Stimulated activated CD8-positive, alpha-beta memory T cell treated with anti-CD3 and anti-CD28 coated beads, Interleukin-4, amount 100 ng/mL, for 48 hours (primary cell): Measurements from ENCODE around the gene FBXL13.
"Not testable (repeated sequence)": the region's sequence is repeated elsewhere in the genome, so short reads cannot be mapped to it uniquely, and the experiment has no call there.

ENCODE experiments used
- DNase-seq: peaks from one replicate; pipeline ENCODE4 v3.0.0-alpha.2; 2020

FBXL13 gene

DNA sequence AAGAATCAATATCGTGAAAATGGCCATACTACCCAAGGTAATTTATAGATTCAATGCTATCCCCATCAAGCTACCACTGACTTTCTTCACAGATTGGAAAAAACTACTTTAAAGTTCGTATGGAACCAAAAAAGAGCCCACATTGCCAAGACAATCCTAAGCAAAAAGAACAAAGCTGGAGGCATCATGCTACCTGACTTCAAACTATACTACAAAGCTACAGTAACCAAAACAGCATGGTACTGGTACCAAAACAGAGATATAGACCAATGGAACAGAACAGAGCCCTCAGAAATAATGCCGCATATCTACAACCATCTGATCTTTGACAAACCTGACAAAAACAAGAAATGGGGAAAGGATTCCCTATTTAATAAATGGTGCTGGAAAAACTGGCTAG lies 53.7 kb downstream of the FBXL13 start:
- not testable (repeated sequence) for DNase-seq

GRCh38 chr7:103018295-103018694 lies 56.3 kb downstream of the FBXL13 start:
- not testable (repeated sequence) for DNase-seq

DNA sequence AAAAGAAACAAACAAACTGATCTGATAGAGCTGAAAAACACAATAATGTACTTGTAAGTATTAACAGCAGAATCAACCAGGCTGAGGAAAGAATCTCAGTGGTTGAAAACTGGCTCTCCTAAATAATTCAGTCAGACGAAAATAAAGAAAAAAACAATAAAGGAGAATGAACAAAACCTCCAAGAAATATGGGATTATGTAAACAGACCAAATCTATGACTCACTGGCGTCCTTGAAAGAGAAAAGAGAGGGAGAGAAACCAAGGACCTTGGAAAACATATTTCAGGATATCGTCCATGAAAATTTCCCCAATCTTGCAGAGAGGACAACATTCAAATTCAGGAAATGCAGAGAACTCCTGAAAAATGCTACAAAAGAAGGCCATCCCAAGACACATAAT lies 62.9 kb downstream of the FBXL13 start:
- no peak for DNase-seq

GRCh38 chr7:103010211-103010610 lies 64.4 kb downstream of the FBXL13 start:
- DNase-seq, result no peak

DNA sequence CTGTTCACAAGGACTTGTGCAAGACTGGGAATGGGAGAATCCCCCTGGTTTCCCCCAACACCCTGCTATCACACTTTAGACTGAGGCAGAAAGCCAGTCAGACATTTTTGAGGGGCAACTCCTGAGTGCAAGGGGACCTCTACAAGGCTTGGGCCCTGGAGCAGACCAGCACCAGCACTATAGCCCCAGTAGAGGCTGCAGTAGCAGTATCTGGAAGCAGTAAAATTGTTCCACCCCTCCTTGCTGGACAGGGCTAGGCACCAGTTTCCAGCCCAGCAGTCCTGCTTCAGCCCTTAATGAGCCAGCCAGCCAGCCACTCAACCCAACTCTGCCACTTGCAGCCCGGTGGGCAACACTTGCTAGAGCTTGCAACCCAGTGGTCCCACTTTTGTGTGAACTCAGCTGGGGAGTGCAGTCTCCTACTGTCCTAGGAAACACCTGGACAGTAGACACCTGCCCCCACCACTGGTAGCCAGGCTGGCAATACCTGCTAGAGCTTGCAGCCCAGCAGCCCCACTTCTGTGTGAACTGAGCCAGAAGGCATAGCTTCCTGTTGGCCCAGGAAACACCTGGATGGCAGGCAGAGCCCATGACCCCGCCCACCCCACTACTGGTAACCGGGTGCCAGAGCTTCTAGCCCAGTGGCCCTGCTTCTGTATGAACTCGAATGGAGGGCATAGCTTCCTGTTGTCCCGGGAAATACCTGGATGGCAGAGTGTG lies 65.0 kb downstream of the FBXL13 start:
- no peak for DNase-seq

GRCh38 chr7:103003004-103003403 lies 71.6 kb downstream of the FBXL13 start:
- DNase-seq, result no peak

GRCh38 chr7:103001210-103001609 lies 73.4 kb downstream of the FBXL13 start:
- DNase-seq, result no peak

- DNase-seq, result no peak
These were observed 77.6 kb downstream of the FBXL13 start for GRCh38 chr7:102996957-102997356.

DNA sequence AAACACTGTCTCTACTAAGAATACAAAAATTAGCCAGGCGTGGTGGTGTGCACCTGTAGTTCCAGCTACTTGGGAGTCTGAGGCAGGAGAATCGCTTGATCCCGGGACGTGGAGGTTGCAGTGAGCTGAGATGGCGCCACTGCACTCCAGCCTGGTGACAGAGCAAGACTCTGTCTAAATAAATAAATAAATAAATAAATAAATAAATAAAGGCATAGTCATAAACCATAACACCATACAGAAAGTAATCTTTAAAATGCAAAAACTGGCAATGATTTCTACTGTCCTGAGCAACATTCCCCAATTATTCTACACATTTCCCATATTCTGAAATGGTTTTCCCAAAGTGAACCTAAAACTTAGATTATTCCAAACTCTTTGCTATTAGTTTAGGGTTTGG lies 79.0 kb downstream of the FBXL13 start:
- not testable (repeated sequence) for DNase-seq

- no peak for DNase-seq
These were observed 80.0 kb downstream of the FBXL13 start for GRCh38 chr7:102994567-102994966.

DNA sequence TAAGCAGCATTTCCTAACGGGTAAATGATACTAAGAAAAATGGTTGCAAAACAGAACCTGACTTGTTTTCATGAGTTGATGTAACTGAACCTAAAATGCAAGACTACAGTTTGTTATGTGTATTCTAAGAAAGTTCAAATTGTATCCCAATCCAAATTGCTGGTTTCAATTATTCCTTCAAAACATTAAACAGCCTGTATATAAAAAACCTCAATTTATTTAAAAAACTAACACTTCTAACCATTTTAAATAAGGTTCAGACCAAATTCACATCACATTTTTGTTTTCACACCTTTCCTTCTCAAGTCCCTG lies 80.9 kb downstream of the FBXL13 start:
- DNase-seq, result no peak

- no peak for DNase-seq
These were observed 81.5 kb downstream of the FBXL13 start for GRCh38 chr7:102992938-102993717.

DNA sequence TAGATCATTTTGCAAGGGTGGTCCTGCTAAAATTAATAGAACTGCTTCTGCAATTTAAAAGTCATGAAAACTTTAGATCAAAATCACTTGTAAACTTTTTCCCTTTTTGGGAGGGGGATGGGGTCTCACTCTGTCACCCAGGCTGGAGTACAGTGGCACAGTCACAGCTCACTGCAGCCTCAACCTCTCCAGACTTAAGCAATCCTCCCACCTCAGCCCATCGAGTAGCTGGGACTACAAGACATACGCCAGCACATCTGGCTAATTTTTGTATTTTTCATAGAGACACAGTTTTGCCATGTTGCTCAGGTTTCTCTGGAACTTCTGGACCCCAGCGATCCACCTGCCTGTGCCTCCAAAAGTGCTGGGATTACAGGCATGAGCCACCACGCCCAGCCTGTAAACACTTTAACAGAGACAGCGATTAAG lies 82.1 kb downstream of the FBXL13 start:
- no peak for DNase-seq

- no peak for DNase-seq
These were observed 82.9 kb downstream of the FBXL13 start for GRCh38 chr7:102991540-102992214.

DNA sequence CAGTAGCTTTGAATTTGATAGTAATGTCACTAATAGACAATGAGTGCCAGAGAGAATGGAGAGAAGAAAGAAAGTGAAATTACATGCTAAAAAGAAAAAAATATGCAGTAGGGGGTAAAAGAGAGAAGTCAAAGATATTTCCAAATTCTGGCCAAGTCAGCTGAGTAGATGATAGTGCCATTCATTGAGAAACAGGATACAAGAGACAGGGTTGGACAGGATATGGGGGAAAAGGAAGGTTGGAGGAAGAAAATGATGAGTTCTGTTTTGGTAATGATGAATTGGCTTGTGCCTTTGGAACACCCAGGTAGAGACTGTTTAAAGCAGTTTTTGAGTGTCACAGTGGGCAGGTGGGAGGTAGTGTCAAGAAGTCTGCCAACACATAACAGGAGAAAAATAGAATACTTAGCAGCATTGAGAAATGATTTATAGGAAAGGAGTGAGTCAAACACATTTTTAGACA lies 83.5 kb downstream of the FBXL13 start:
- DNase-seq, result no peak

DNA sequence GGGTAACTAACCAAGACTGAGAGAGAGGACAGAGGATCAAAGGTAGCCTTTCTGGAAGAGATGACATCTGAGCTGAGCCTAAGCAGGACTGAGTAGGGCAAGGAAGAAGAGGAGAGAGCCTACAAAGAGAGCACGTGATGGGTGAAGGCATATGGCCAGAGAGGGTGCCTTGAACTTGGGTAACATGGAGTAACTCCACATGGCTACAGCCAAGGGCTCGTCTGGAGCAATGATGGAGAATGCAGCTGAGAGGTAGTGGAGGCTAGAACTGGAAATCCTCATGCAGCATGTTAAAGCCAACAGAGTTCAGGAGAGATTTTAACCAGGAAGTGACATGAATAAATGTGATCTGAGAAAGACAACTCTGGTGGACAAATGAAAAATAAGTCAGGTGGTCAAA lies 84.0 kb downstream of the FBXL13 start:
- no peak for DNase-seq

DNA sequence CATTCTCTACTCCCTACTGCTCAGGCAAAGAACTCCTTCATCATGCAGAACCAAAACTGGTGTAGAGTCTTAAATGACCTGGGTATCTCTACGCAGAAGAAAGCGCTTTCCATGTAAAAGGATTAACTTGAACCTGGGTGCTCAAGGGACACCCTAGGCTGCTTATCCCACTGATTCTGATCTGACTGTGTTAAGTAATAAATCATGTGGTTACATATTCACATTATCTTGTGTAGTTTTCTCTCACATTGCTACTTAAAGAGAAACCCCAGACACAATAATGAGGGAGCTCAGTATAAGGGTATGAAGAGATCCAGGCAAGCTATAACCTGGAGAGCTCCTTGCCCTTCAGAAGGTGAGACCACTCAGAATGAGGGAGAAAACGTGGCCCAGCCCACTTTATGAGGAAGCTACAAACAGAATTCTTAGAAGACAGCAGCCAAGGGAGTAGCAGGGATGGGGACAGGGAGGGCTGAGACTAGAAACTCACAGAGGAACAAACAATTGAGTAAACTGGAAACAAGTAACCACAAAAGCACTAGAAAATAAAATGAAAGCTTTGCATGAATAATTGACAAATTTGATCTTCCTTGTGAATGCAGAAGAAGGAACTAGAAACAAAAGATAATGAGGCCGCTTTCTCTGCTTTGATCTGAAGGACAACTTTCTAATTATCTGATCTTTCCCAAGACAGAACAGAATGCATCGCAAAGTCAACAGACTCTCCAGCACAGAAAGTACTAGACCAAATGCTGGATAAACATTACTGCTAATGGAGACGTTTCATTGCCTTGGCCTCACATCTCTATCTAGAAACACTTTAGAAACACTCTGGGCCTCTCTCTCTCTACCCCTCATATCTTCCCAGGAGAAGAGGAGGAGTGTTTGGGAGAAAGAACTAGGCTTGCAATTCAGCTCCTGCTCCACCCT lies 85.7 kb downstream of the FBXL13 start:
- no peak for DNase-seq

DNA sequence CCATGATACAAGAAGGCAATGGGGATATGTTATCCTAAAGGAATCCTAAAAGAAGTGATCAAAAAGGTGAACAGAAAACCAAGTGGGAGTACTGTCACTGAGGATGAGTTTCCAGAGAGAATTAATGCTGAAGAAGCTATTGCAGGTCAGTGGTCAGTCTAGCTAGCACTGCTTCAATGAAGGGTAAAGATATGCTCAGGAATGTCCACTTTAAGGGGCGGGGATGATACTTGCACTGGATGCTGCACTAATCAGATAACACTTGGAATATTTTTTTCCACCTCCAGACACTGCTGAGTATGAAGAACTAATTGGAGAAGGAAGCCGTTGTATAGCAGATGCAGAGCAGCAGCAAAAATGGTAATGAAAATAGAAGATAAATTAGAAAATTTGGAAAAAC lies 86.5 kb downstream of the FBXL13 start:
- DNase-seq, result no peak

GRCh38 chr7:102985176-102985783 lies 89.3 kb downstream of the FBXL13 start:
- no peak for DNase-seq

GRCh38 chr7:102983602-102984001 lies 91.0 kb downstream of the FBXL13 start:
- no peak for DNase-seq

DNA sequence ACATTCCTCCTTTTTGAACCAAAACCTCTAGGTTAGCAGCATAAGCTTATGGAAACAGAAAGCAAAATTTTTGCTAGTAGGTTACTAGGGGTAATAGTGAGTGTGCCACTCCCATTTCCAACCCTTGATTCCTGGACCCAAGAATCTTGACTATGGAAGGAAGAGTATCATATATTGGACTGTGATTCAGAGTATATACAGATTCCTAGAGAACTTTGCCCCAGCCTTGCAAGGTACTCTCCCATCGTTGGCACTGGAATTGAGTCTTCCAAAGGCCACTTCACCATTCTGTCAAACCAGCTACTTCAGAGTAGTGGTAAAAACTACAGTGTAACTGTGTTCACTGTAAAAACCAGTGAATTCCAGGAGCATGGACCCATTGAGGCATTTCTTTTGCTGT lies 92.4 kb downstream of the FBXL13 start:
- no peak for DNase-seq

DNA sequence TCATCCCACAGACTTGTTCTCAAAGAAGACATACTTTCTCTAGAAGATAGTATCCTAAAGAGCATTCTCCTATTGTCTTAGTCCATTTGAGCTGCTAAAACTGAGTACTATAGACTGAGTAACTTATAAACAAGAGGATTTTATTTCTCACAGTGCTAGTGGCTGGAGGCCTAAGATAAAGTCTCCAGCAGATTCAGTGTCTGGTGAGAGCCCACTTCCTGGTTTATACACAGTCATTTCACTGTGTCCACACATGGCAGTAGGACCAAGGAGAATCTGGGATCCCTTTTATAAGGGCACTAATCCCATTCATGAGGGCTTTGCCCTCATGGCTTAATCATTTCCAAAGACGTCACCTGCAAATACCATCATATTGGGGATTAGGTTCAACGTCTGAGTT lies 93.1 kb downstream of the FBXL13 start:
- no peak for DNase-seq
